ENCODE data around the gene PRLR.

GRCh38 chr5:35009657-35010056 is 220.6 kb downstream of the PRLR start:
- TF ChIP-seq CTCF (IDR thresholded peaks at IDR 0.05; ENCODE audit: borderline replicate concordance, extremely low read depth, low read length, poor library complexity, severe bottlenecking), result no peak
- TF ChIP-seq EZH2 (IDR thresholded peaks at IDR 0.05; ENCODE audit: borderline replicate concordance, low read depth, low read length, severe bottlenecking), result no peak
